NCI-H1105 treated with DMSO at 0.1 percent for 48 hours (cell line): ENCODE results near the gene C6orf136.

Source experiments
- DNase-seq: peaks from one replicate; lab custom pipeline; 2025; lab: John Stamatoyannopoulos, UW

C6orf136 gene

GRCh38 chr6:30615958-30616810 lies 30.7 kb upstream of the C6orf136 start:
- peak; percentile 73 for DNase-seq

- DNase-seq, result peak; percentile 100
Observed at GRCh38 chr6:30616811-30617564, 29.9 kb upstream of the C6orf136 start, which contains the start of gene PPP1R10. Gene PPP1R10, minus strand, starts transcription at chr6:30617243. Its CDS starts 7,299 bp downstream, at chr6:30609944.

- DNase-seq, result peak; percentile 98
Observed at GRCh38 chr6:30617565-30618269, 29.2 kb upstream of the C6orf136 start, which contains the start of gene MRPS18B. Gene MRPS18B, plus strand, starts transcription at chr6:30617840. Its CDS starts 26 bp downstream, at chr6:30617866.

GRCh38 chr6:30618270-30618797 lies 28.6 kb upstream of the C6orf136 start:
- no peak for DNase-seq

GRCh38 chr6:30619561-30619960 lies 27.4 kb upstream of the C6orf136 start:
- no peak for DNase-seq

- no peak for DNase-seq
Observed at GRCh38 chr6:30625511-30625910, 21.4 kb upstream of the C6orf136 start.

- DNase-seq, result peak; percentile 82
Observed at GRCh38 chr6:30626484-30627366, 20.2 kb upstream of the C6orf136 start, which contains the start of gene ATAT1. Gene ATAT1, plus strand, starts transcription at chr6:30626874.

- DNase-seq, result no peak
Observed at GRCh38 chr6:30635834-30636233, 11.1 kb upstream of the C6orf136 start.

- DNase-seq, result no peak
Observed at GRCh38 chr6:30640481-30640880, 6.5 kb upstream of the C6orf136 start.

- no peak for DNase-seq
Observed at GRCh38 chr6:30641048-30641447, 5.9 kb upstream of the C6orf136 start.

GRCh38 chr6:30643656-30644055 lies 3.3 kb upstream of the C6orf136 start:
- DNase-seq, result no peak

- no peak for DNase-seq
Observed at GRCh38 chr6:30644769-30645168, 2.2 kb upstream of the C6orf136 start.

- DNase-seq, result no peak
Observed at GRCh38 chr6:30645989-30646388, 944 bp upstream of the C6orf136 start.

GRCh38 chr6:30647242-30648116 lies 546 bp downstream of the C6orf136 start:
- DNase-seq, result peak; percentile 86

GRCh38 chr6:30651143-30651542 lies 4.2 kb downstream of the C6orf136 start:
- DNase-seq, result no peak

GRCh38 chr6:30654798-30655742 lies 8.1 kb downstream of the C6orf136 start:
- no peak for DNase-seq

GRCh38 chr6:30655743-30656094 lies 8.8 kb downstream of the C6orf136 start:
- DNase-seq, result no peak

- DNase-seq, result no peak
Observed at GRCh38 chr6:30656513-30656912, 9.6 kb downstream of the C6orf136 start.

GRCh38 chr6:30657454-30657853 lies 10.5 kb downstream of the C6orf136 start:
- DNase-seq, result no peak
